GM21786 (cell line): ENCODE measurements around the gene GALNT14.

Experiments used
- ATAC-seq: cut with Tn5 transposase; IDR thresholded peaks from one replicate; pipeline ENCODE4 v1.9.1; 2021; ENCODE audit not compliant: unreplicated experiment

The GALNT14 gene

GRCh38 chr2:30949435-30949834, 188.8 kb downstream of the GALNT14 start:
- no peak for ATAC-seq

DNA sequence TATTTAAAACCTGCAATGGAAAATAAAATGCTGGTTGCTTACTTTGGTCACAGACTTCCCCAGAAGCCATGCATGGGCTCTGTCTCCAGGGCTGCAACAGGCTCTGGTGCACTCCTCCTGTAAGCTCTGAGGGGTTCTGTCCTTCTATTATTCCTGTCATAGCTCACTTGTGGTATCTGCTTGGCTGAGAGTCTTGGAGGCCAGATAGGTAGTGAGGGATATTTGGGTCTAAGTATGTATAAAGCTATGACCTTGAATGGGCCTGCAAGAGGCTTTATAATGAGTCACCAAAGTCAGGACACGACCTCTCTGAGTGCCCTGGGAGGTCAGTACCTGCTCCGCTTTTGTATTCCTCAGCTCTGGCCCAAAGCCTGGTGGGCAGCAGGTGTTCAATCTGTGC, 189.4 kb downstream of the GALNT14 start:
- no peak for ATAC-seq

GRCh38 chr2:30948130-30948529, 190.1 kb downstream of the GALNT14 start:
- ATAC-seq = no peak

GRCh38 chr2:30947686-30948085, 190.6 kb downstream of the GALNT14 start:
- ATAC-seq = no peak

- no peak for ATAC-seq
These were observed 195.8 kb downstream of the GALNT14 start for GRCh38 chr2:30942419-30942818.

GRCh38 chr2:30940839-30941238, 197.4 kb downstream of the GALNT14 start:
- no peak for ATAC-seq

GRCh38 chr2:30939364-30939763, 198.9 kb downstream of the GALNT14 start:
- ATAC-seq = no peak

DNA sequence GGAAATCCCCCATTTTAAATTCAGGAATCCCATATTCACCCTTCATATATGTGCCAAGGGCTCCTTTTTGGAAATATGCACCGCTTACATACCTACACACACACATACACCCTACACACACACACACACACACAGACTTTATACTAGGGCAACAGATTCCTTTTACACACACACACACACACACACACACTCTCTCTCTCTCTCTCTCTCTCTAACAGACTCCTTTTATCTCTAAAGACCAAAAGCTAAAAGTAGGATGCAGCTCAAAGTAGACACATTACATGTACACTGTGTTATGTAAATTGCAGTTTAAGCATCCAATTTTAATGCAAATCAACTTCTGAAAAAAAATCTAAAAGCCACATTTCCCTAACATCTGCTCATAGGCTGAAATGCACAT, 200.0 kb downstream of the GALNT14 start:
- no peak for ATAC-seq

GRCh38 chr2:30936977-30937376, 201.3 kb downstream of the GALNT14 start:
- no peak for ATAC-seq

- no peak for ATAC-seq
These were observed 202.4 kb downstream of the GALNT14 start for GRCh38 chr2:30935795-30936194.

DNA sequence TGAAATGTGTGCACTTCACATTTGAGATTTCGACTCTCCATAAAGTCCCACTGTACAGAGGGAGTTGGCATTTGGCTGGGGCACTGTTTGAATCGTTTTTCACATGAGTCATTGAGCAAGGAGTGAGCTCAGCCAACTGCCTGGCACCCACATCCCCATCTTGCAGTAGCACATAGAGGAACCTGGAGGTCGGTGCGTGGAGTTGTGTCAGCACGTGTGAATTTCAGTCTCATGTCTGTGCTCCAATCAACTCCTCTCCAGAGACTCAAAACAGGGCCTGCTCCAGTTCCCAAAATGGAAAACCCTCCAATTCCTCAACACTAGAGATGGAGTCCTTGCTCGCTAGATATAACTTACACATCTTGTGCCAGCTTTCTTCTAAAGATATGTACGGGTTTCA, 204.2 kb downstream of the GALNT14 start:
- no peak for ATAC-seq

DNA sequence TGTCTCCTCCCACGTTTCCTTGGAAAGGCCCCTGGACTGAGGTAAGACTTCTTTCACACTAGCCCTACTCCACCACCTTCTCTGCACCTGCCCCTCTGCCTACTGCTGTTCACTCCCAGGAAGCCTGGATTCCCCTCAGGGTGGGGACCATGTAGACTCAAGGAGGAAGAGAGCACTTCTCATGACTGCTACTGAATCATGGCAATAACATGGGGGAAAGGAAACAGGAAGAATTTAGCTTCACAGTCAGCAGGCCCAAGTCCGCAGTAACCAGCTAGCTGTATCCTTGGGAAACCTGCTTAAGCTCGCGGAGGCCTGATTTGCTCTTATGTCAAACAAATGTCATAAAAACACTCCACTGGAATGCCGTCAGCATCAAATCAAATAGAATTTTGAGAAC, 204.7 kb downstream of the GALNT14 start:
- no peak for ATAC-seq

- no peak for ATAC-seq
These were observed 205.4 kb downstream of the GALNT14 start for GRCh38 chr2:30932870-30933269.

GRCh38 chr2:30931841-30932407, 206.3 kb downstream of the GALNT14 start:
- no peak for ATAC-seq

GRCh38 chr2:30930716-30931115, 207.5 kb downstream of the GALNT14 start:
- ATAC-seq = no peak

DNA sequence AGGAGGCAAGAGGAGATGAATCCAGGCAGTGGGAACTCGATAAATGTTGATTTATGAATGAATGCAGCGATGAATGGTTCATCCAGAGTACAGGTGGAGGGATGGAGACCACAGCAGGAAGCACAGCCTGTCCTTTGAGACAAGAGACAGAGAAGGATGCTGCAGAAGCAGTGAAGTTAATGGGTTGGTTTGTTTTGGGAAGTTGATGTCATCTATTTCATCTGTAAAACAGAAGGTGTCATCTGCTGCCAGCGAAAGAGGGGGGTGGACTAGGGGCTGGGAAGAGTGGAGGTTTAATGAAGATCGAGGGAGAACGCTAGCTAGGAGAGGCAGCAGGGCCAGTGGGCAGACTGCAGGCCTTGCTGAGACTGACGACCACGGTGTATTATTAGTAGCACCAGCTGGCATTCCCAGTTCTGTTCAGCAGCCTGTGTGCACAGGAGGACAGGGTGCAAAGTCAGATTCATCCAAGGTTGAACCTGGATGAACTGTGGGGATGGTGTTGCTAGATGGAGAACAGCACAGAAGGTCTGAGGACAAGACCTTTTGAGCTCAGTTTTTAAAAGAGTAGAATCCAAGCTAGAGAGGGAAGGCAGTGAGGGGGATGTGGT, 210.7 kb downstream of the GALNT14 start:
- ATAC-seq = no peak

- no peak for ATAC-seq
These were observed 211.6 kb downstream of the GALNT14 start for GRCh38 chr2:30926606-30927005.

GRCh38 chr2:30923623-30924022, 214.6 kb downstream of the GALNT14 start:
- no peak for ATAC-seq

DNA sequence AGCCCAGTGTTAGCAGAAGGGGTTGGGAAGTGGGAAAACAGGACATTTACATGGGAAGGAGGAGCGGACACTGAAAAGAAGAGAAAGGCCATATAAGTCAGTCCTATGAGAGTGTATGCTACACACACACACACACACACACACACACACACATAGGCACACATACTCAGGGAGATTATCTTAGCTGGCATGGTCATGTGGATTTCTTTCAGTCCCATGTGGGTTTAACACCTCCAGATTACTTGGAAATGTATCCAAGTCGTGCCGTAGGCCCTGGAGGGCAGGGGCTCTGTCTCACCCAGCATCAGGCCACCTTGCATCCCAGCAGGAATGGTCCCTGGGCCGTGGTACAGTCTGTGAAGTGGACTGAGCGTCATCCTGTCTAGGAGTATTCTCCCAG, 217.7 kb downstream of the GALNT14 start:
- no peak for ATAC-seq

DNA sequence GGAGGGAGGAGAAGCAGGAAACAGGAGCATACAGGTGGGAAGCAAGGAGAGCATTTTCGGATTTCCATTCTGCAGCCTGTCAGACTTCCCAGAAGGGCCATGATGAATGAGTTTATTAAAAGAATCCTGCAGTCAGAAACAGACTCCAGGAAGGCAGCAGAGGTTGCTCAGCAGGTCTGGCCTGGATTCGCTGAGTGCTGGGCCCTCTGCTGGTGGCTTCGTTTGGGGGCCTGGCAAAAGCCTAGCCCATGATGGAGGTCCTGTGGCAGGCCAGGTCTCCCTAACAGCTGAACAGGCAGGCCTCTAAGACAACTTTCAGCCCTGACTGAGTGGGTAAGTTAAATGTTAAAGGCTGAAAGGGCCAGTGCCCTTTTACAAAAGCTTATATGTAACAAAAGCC, 222.8 kb downstream of the GALNT14 start:
- no peak for ATAC-seq

DNA sequence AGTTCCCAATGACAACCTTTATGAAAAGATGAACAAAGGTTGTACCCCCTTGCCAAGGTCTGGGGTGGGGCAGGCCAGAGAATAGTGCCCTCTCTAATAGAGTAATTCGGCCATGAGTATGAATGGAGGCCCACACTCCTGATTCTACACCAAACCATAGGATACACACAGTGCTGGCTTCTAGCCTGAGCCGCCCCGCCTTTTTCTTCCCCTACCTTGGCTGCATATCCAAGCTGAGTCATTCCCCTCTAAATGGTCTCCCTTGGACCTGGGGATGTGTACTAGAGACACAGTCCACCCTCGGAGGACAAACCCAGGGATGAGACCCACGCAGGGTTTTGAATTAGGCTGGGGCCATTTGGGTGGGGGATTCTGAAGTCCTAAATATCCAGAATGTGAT, 223.8 kb downstream of the GALNT14 start:
- ATAC-seq = no peak

GRCh38 chr2:30912056-30912455, 226.2 kb downstream of the GALNT14 start:
- no peak for ATAC-seq

DNA sequence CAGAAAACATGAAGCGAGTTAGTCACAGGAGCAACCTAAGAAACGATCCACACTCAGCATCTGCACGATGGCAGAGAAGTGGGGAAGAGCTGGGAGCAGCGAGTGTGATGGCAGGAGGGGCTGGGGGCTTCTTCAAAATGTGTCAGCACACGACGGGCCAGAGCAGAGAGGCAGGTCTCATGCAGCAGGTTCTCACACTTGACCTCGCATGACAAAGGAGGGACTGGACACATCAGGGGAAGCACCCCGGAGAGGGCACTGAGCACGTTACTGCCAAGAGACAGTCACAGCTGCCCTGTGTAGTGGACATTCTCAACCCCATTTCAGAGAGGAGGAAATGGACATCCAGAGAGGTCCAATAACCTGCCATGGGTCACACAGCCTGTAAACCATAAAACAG, 226.9 kb downstream of the GALNT14 start:
- no peak for ATAC-seq
